Measurements from ENCODE around the gene KCNJ15.
"Not testable (repeated sequence)": the region's sequence is repeated elsewhere in the genome, so short reads cannot be mapped to it uniquely, and the experiment has no call there.

The KCNJ15 gene

GRCh38 chr21:38229260-38229877 is 27.4 kb upstream of the KCNJ15 start:
- no peaks in the 10 kb centered on the region for H3K27me3 ChIP-seq (ENCODE audit: insufficient read depth, low read length)

GRCh38 chr21:38234395-38235142 is 22.2 kb upstream of the KCNJ15 start:
- Histone ChIP-seq H3K27ac (ENCODE audit: low read depth, low read length) (no peak overlapping the region), H3K36me3 (ENCODE audit: insufficient read depth, low read length) (no peaks in the 10 kb centered on the region), H3K9ac (ENCODE audit: low read depth, low read length) (no peak overlapping the region), H3K4me3 (ENCODE audit: low read length) (no peak overlapping the region), H3K9me3 (ENCODE audit: insufficient read depth, low read depth, low read length) (peaks cover 31% of the 10 kb centered on the region), H3K4me1 (ENCODE audit: insufficient read depth, low read length) (0 out of 2 replicates have a peak, but pooled peaks cover 6% of the 10 kb centered on the region), H3K27me3 (ENCODE audit: insufficient read depth, low read length) (no peaks in the 10 kb centered on the region)
- WGBS: 76% methylated on average over 5 of the region's 6 CpGs

More at GRCh38 chr21:38229260-38229877, 27.4 kb upstream of the KCNJ15 start:
- WGBS: 98% methylated on average over 9 of the region's 9 CpGs
- peaks cover 74% of the 10 kb centered on the region for H3K9me3 ChIP-seq (ENCODE audit: insufficient read depth, low read depth, low read length)
- no peak overlapping the region for H3K27ac ChIP-seq (ENCODE audit: low read depth, low read length)
- no peaks in the 10 kb centered on the region for H3K36me3 ChIP-seq (ENCODE audit: insufficient read depth, low read length)
- peaks cover 8% of the 10 kb centered on the region; the same call in 1 of the 2 replicates for H3K4me1 ChIP-seq (ENCODE audit: insufficient read depth, low read length)
- no peak overlapping the region for H3K4me3 ChIP-seq (ENCODE audit: low read length)
- H3K9ac ChIP-seq (ENCODE audit: low read depth, low read length): no peak overlapping the region

GRCh38 chr21:38235251-38235650 is 21.5 kb upstream of the KCNJ15 start:
- H3K4me3 ChIP-seq (ENCODE audit: low read length); H3K9ac ChIP-seq (ENCODE audit: low read depth, low read length): not testable (repeated sequence)

GRCh38 chr21:38236232-38236631 is 20.6 kb upstream of the KCNJ15 start:
- Histone ChIP-seq H3K4me3 (ENCODE audit: low read length) (no peak overlapping the region), H3K9ac (ENCODE audit: low read depth, low read length) (no peak overlapping the region), H3K36me3 (ENCODE audit: insufficient read depth, low read length) (no peaks in the 10 kb centered on the region), H3K27me3 (ENCODE audit: insufficient read depth, low read length) (no peaks in the 10 kb centered on the region), H3K9me3 (ENCODE audit: insufficient read depth, low read depth, low read length) (peaks cover 14% of the 10 kb centered on the region), H3K4me1 (ENCODE audit: insufficient read depth, low read length) (0 out of 2 replicates have a peak, but pooled peaks cover 6% of the 10 kb centered on the region), H3K27ac (ENCODE audit: low read depth, low read length) (no peak overlapping the region)
- whole genome bisulfite sequencing: 95% methylated on average over 1 of the region's 2 CpGs

More at GRCh38 chr21:38235251-38235650, 21.5 kb upstream of the KCNJ15 start:
- WGBS: 90% methylated on average over 9 of the region's 9 CpGs
- H3K36me3 ChIP-seq (ENCODE audit: insufficient read depth, low read length); H3K4me1 ChIP-seq (ENCODE audit: insufficient read depth, low read length); H3K27me3 ChIP-seq (ENCODE audit: insufficient read depth, low read length); H3K27ac ChIP-seq (ENCODE audit: low read depth, low read length): not testable (repeated sequence)
- H3K9me3 ChIP-seq (ENCODE audit: insufficient read depth, low read depth, low read length): peaks cover 24% of the 10 kb centered on the region

- no peaks in the 10 kb centered on the region for H3K9me3 ChIP-seq (ENCODE audit: insufficient read depth, low read depth, low read length)
- WGBS: 92% methylated on average over 4 of the region's 4 CpGs
- no peak overlapping the region for H3K27ac ChIP-seq (ENCODE audit: low read depth, low read length)
- no peaks in the 10 kb centered on the region for H3K27me3 ChIP-seq (ENCODE audit: insufficient read depth, low read length)
- no peaks in the 10 kb centered on the region for H3K36me3 ChIP-seq (ENCODE audit: insufficient read depth, low read length)
- H3K4me3 ChIP-seq (ENCODE audit: low read length): no peak overlapping the region
- 0 out of 2 replicates have a peak, but pooled peaks cover under 1% of the 10 kb centered on the region for H3K4me1 ChIP-seq (ENCODE audit: insufficient read depth, low read length)
- no peak overlapping the region for H3K9ac ChIP-seq (ENCODE audit: low read depth, low read length)
These were observed 17.1 kb upstream of the KCNJ15 start for GRCh38 chr21:38239672-38240071.

GRCh38 chr21:38240129-38240528 is 16.7 kb upstream of the KCNJ15 start:
- Histone ChIP-seq H3K4me3 (ENCODE audit: low read length) (no peak overlapping the region), H3K27ac (ENCODE audit: low read depth, low read length) (no peak overlapping the region), H3K9me3 (ENCODE audit: insufficient read depth, low read depth, low read length) (no peaks in the 10 kb centered on the region), H3K4me1 (ENCODE audit: insufficient read depth, low read length) (no peaks in the 10 kb centered on the region), H3K9ac (ENCODE audit: low read depth, low read length) (no peak overlapping the region), H3K36me3 (ENCODE audit: insufficient read depth, low read length) (no peaks in the 10 kb centered on the region), H3K27me3 (ENCODE audit: insufficient read depth, low read length) (no peaks in the 10 kb centered on the region)
- 88% methylated on average over 1 of the region's 1 CpG for WGBS

- no peaks in the 10 kb centered on the region for H3K4me1 ChIP-seq (ENCODE audit: insufficient read depth, low read length)
- H3K27me3 ChIP-seq (ENCODE audit: insufficient read depth, low read length): no peaks in the 10 kb centered on the region
- H3K4me3 ChIP-seq (ENCODE audit: low read length): no peak overlapping the region
- H3K36me3 ChIP-seq (ENCODE audit: insufficient read depth, low read length): no peaks in the 10 kb centered on the region
- H3K9me3 ChIP-seq (ENCODE audit: insufficient read depth, low read depth, low read length): no peaks in the 10 kb centered on the region
- H3K27ac ChIP-seq (ENCODE audit: low read depth, low read length): no peak overlapping the region
- 96% methylated on average over 10 of the region's 10 CpGs for WGBS
- H3K9ac ChIP-seq (ENCODE audit: low read depth, low read length): no peak overlapping the region
These were observed 15.6 kb upstream of the KCNJ15 start for GRCh38 chr21:38241029-38241740.

GRCh38 chr21:38242061-38242460 is 14.7 kb upstream of the KCNJ15 start:
- no peaks in the 10 kb centered on the region for H3K27me3 ChIP-seq (ENCODE audit: insufficient read depth, low read length)
- no peaks in the 10 kb centered on the region for H3K4me1 ChIP-seq (ENCODE audit: insufficient read depth, low read length)
- no peak overlapping the region for H3K9ac ChIP-seq (ENCODE audit: low read depth, low read length)
- H3K4me3 ChIP-seq (ENCODE audit: low read length): no peak overlapping the region
- H3K27ac ChIP-seq (ENCODE audit: low read depth, low read length): no peak overlapping the region
- no peaks in the 10 kb centered on the region for H3K9me3 ChIP-seq (ENCODE audit: insufficient read depth, low read depth, low read length)
- no peaks in the 10 kb centered on the region for H3K36me3 ChIP-seq (ENCODE audit: insufficient read depth, low read length)
- 96% methylated on average over 5 of the region's 5 CpGs for WGBS

- H3K36me3 ChIP-seq (ENCODE audit: insufficient read depth, low read length): no peaks in the 10 kb centered on the region
- no peak overlapping the region for H3K27ac ChIP-seq (ENCODE audit: low read depth, low read length)
- no peaks in the 10 kb centered on the region for H3K9me3 ChIP-seq (ENCODE audit: insufficient read depth, low read depth, low read length)
- H3K9ac ChIP-seq (ENCODE audit: low read depth, low read length): no peak overlapping the region
- H3K4me1 ChIP-seq (ENCODE audit: insufficient read depth, low read length): no peaks in the 10 kb centered on the region
- no peaks in the 10 kb centered on the region for H3K27me3 ChIP-seq (ENCODE audit: insufficient read depth, low read length)
- WGBS: 94% methylated on average over 5 of the region's 7 CpGs
- no peak overlapping the region for H3K4me3 ChIP-seq (ENCODE audit: low read length)
These were observed 12.9 kb upstream of the KCNJ15 start for GRCh38 chr21:38243732-38244406.

GRCh38 chr21:38244407-38244787 is 12.4 kb upstream of the KCNJ15 start:
- Histone ChIP-seq H3K4me3 (ENCODE audit: low read length) (no peak overlapping the region), H3K9me3 (ENCODE audit: insufficient read depth, low read depth, low read length) (no peaks in the 10 kb centered on the region), H3K27ac (ENCODE audit: low read depth, low read length) (no peak overlapping the region), H3K4me1 (ENCODE audit: insufficient read depth, low read length) (no peaks in the 10 kb centered on the region), H3K36me3 (ENCODE audit: insufficient read depth, low read length) (no peaks in the 10 kb centered on the region), H3K9ac (ENCODE audit: low read depth, low read length) (no peak overlapping the region), H3K27me3 (ENCODE audit: insufficient read depth, low read length) (no peaks in the 10 kb centered on the region)
- 89% methylated on average over 2 of the region's 2 CpGs for WGBS

Data from HUES64 (cell line).